Pancreas (tissue), 10 donors: ENCODE results near the gene SLC2A10. TPM values are rescaled to one million over a fixed set of nuclear protein-coding genes. Genes with fewer than 3 reads are reported as not detected.

Experiments used
- ATAC-seq, 4 donors: fragments of 200-7000 bp; cut with Tn5 transposase; one replicate each; pipeline versions ENCODE4 v1.8.0 to v1.9.1; 2020; ENCODE audit warnings: mild to moderate bottlenecking in 4 of 4, moderate library complexity in 4 of 4
- DNase-seq, 6 donors: peaks; one replicate each; pipeline ENCODE4 v3.0.0-alpha.2; 2020
- FAIRE-seq: peaks from 2 replicates; lab custom pipeline; 2012; peaks lifted over from hg19 to GRCh38; lab: Jason Lieb, UNC
- H3K27ac ChIP-seq, 4 donors: fragments of 200-600 bp; sonication (generic); 1 replicate in 3 of 4; 2 replicates in 1 of 4; pipeline versions ENCODE4 v1.5.0 to v1.8.0; 2020
- H3K27me3 ChIP-seq, 4 donors: fragments of 200-600 bp; one replicate each; pipeline ENCODE4 v1.8.0; 2021
- H3K36me3 ChIP-seq, 3 donors: fragments of 200-600 bp; sonication (generic) in 1 of 3; one replicate each; pipeline versions ENCODE4 v1.5.0 to v1.8.0; 2020 to 2021
- H3K4me1 ChIP-seq, 3 donors: fragments of 200-600 bp; one replicate each; pipeline ENCODE4 v1.8.0; 2021
- H3K4me3 ChIP-seq, 4 donors: fragments of 200-600 bp; sonication (generic) in 2 of 4; one replicate each; pipeline versions ENCODE4 v1.5.0 to v1.8.0; 2020 to 2021
- H3K9me3 ChIP-seq, 4 donors: fragments of 200-600 bp; one replicate each; pipeline ENCODE4 v1.8.0; 2021
- CTCF ChIP-seq, 4 donors: fragments of 200-600 bp; sonication (generic) in 3 of 4; IDR thresholded peaks; one replicate each; pipeline versions ENCODE4 v1.5.0 to v1.8.0; 2021; ENCODE audit warnings: antibody characterized with exemption in 4 of 4
- WGBS, 2 donors: extraction: QIAGEN DNeasy Blood & Tissue Kit; methylation state at CpG; one replicate each; pipeline ENCODE4 v1.1.7; 2013; 5-methylcytosine and 5-hydroxymethylcytosine counted together
- intact Hi-C, 3 donors: fragments of 100-400 bp; cut with DNase I; formaldehyde crosslinking; loops; one replicate each; pipeline versions ENCODE4 v1.11.1 to v1.14.2; 2022
- polyA plus RNA-seq, 2 donors: library from polyadenylated mRNA; stranded (reverse); fragments of 200-250 nt; gene quantifications; one replicate each; pipeline ENCODE4 v1.2.3, GENCODE V29; 2013
- total RNA-seq, 6 donors: library from RNA; stranded (reverse); fragmentation: NEBNext Ultra II Directional in 4 of 6; extraction: Animal tissue kit (Norgen Biotek cat#: 25700) in 4 of 6; gene quantifications; one replicate each; pipeline versions ENCODE4 v1.2.1 to v1.2.4, GENCODE V29; 2021 to 2023
- donor health status: healthy with polysubstance abuse.
- donor health status: DM: no; HTN: no; CAD: no; lungs with moderate emphysema.
- donor health status: DM: no; HTN: no; CAD: no.
- donor health status: control.
- donor health status: control.
- donor health status: Bipolar disorder and iron deficiency.
- donor health status: DM: yes; HTN: yes; CAD: no.
- donor health status: DM: no; HTN: no; CAD: no.
- donor health status: DM: no; HTN: no; CAD: no.
- donor health status: DM: yes; HTN: yes; CAD: no.

The SLC2A10 gene
- total and polyA plus RNA-seq, 8 donors: 10.9 to 20.9 (median 13.8) TPM

GRCh38 chr20:46720019-46720418, 10.6 kb downstream of the SLC2A10 start:
- ATAC-seq (no peak), DNase-seq (no peak), FAIRE-seq (no peak)
- peaks cover 0 to 8% (median 0%) of the 10 kb centered on the region in 3 donors for H3K36me3 ChIP-seq
- no peaks in the 10 kb centered on the region for H3K27me3 ChIP-seq
- no peak overlapping the region for H3K27ac ChIP-seq
- no peaks in the 10 kb centered on the region for H3K9me3 ChIP-seq
- WGBS, 2 donors: 98 to 100% methylated on average over 1 of the region's 1 CpG
- no peak for TF ChIP-seq CTCF (IDR thresholded peaks at IDR 0.05)
- intact Hi-C loops: no loop called here
- no peak overlapping the region for H3K4me3 ChIP-seq
- H3K4me1 ChIP-seq: peaks cover 0 to 5% (median 0%) of the 10 kb centered on the region in 3 donors

DNA sequence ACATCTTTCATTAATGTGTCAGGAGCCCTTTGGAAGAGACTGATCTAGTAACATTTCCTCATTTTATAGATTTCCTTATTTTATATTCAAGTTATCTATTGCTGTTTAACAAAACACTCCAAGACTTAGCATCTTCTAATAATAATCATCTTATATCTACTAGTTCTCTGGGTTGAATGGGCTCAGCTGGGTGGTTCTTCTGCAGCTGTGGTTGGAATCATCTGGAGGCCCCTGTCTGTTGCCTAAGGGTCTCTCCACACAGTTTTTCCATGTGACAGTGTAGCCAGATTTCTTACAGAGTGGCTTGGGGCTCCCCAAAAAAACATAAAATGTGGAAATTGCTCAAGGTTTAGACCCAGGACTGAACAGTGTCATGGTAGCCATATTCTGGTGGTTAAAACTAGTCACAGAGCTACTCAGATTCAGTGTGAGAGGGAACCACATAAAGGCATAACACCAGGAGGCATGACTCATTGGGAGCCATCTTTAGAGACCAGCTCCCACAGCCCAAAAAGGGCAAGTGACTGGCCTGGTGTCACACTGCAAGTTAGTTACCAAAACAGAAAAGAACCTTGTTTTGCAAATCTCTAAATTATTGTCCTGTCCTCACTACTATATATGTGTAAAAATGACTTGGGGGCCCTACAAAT, 11.5 kb downstream of the SLC2A10 start:
- no peak for TF ChIP-seq CTCF (IDR thresholded peaks at IDR 0.05)
- no peaks in the 10 kb centered on the region for H3K4me1 ChIP-seq
- H3K36me3 ChIP-seq: peaks cover 0 to 16% (median 0%) of the 10 kb centered on the region in 3 donors
- H3K4me3 ChIP-seq: no peak overlapping the region
- no peak for FAIRE-seq
- H3K9me3 ChIP-seq: no peaks in the 10 kb centered on the region
- H3K27me3 ChIP-seq: no peaks in the 10 kb centered on the region
- ATAC-seq: no peak
- DNase-seq: no peak
- no peak overlapping the region for H3K27ac ChIP-seq
- intact Hi-C loops: no loop called here

- H3K9me3 ChIP-seq: no peaks in the 10 kb centered on the region
- TF ChIP-seq CTCF (IDR thresholded peaks at IDR 0.05): no peak
- no peak for FAIRE-seq
- intact Hi-C loops: no loop called here
- no peaks in the 10 kb centered on the region for H3K27me3 ChIP-seq
- DNase-seq: no peak
- H3K4me3 ChIP-seq: no peak overlapping the region
- ATAC-seq: no peak
- H3K27ac ChIP-seq: no peak overlapping the region
- no peaks in the 10 kb centered on the region for H3K4me1 ChIP-seq
- WGBS, 2 donors: 95 to 97% methylated on average over 1 of the region's 1 CpG
- peaks cover 0 to 22% (median 3%) of the 10 kb centered on the region in 3 donors for H3K36me3 ChIP-seq
Measured at GRCh38 chr20:46721476-46721875, 12.0 kb downstream of the SLC2A10 start.

DNA sequence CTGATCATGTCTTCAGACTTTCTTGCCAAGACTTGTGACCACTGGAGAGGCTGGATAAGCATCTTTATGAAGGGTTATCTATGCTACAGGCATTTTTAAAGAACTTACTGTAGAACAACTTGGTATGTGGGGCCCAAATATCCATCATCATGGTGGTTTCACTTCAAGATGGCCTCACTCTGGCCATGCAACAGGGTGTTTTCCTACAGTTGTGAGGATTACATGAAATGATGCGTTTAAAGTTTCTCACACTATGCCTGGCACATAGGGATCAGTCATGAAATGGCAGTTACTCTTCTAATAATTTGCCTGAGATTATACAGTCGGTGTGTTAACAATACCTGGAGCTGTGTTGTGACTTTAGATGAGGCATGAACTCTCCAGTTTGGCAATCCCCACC, 13.0 kb downstream of the SLC2A10 start:
- H3K36me3 ChIP-seq: peaks cover 0 to 22% (median 6%) of the 10 kb centered on the region in 3 donors
- no peaks in the 10 kb centered on the region for H3K27me3 ChIP-seq
- no peak overlapping the region for H3K4me3 ChIP-seq
- no peak for DNase-seq
- no peak for TF ChIP-seq CTCF (IDR thresholded peaks at IDR 0.05)
- intact Hi-C loops: no loop called here
- no peaks in the 10 kb centered on the region for H3K9me3 ChIP-seq
- H3K27ac ChIP-seq: no peak overlapping the region
- H3K4me1 ChIP-seq: no peaks in the 10 kb centered on the region
- no peak for ATAC-seq
- WGBS, 2 donors: 95 to 100% methylated on average over 2 of the region's 2 CpGs
- FAIRE-seq: no peak

DNA sequence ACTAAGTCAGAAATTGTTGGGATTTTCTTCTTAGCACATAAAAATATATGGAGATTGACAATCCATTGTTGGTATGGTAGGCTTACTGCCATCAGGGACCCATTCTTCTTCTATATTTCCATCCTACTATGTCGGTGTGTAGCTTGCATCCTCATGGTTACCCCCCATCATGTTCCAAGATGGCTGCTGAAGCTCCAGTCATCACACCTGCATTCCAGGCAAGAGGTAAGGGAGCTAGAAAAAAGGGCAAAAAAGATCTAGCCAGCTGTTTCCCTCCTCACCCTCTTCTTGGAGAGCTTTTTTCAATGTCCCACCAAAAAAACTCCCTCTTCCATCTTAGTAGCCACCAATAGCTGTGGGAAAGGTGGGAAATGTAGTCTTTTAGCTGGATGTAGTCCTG, 13.6 kb downstream of the SLC2A10 start:
- intact Hi-C loops: no loop called here
- Histone ChIP-seq H3K27me3 (no peaks in the 10 kb centered on the region), H3K9me3 (no peaks in the 10 kb centered on the region), H3K4me3 (no peak overlapping the region), H3K4me1 (no peaks in the 10 kb centered on the region), H3K36me3 (peaks cover 0 to 22% (median 6%) of the 10 kb centered on the region in 3 donors), H3K27ac (no peak overlapping the region)
- WGBS, 2 donors: 100% methylated on average over 1 of the region's 1 CpG
- DNase-seq: no peak
- no peak for TF ChIP-seq CTCF (IDR thresholded peaks at IDR 0.05)
- no peak for ATAC-seq
- FAIRE-seq: no peak
